GM23338 (cell line): ENCODE results near the gene DDC. TPM values are rescaled to one million over a fixed set of nuclear protein-coding genes. Genes with fewer than 3 reads are reported as not detected.

Experiments
- ATAC-seq: fragments of 200-7000 bp; cut with Tn5 transposase; 3 replicates; pipeline ENCODE4 v1.9.1; 2020
- DNase-seq: peaks from one replicate; pipeline ENCODE4 v3.0.0-alpha.2; 2015; ENCODE audit warnings: low spot score
- H2AFZ ChIP-seq: fragments of 200-600 bp; sonication (generic); 2 replicates; pipeline ENCODE4 v1.8.0; 2016; ENCODE audit warnings: antibody characterized with exemption, mild to moderate bottlenecking, moderate library complexity
- H3F3A ChIP-seq: fragments of 200-600 bp; sonication (generic); replicated peaks from 2 replicates; pipeline ENCODE4 v1.8.0; 2017; ENCODE audit warnings: antibody characterized with exemption, mixed run types, low read depth
- H3K27ac ChIP-seq: fragments of 200-600 bp; sonication (generic); 2 replicates; pipeline ENCODE4 v1.6.1; 2016; ENCODE audit warnings: low read depth
- H3K27me3 ChIP-seq: fragments of 200-600 bp; sonication (generic); 2 replicates; pipeline ENCODE4 v1.8.0; 2016; ENCODE audit warnings: mild to moderate bottlenecking, mixed run types, moderate library complexity; ENCODE audit not compliant: insufficient read depth
- H3K36me3 ChIP-seq: fragments of 200-600 bp; sonication (generic); 2 replicates; pipeline ENCODE4 v1.8.0; 2016; ENCODE audit warnings: mild to moderate bottlenecking; ENCODE audit not compliant: insufficient read depth
- H3K4me1 ChIP-seq: fragments of 200-600 bp; sonication (generic); 2 replicates; pipeline ENCODE4 v1.8.0; 2016; ENCODE audit warnings: mild to moderate bottlenecking, moderate library complexity; ENCODE audit not compliant: insufficient read depth
- H3K4me2 ChIP-seq: fragments of 200-600 bp; sonication (generic); 2 replicates; pipeline ENCODE4 v1.7.1; 2017; ENCODE audit warnings: mixed run types
- H3K4me3 ChIP-seq: fragments of 200-600 bp; sonication (generic); 2 replicates; pipeline ENCODE4 v1.6.1; 2016; ENCODE audit warnings: mixed run types
- H3K79me2 ChIP-seq: fragments of 200-600 bp; sonication (generic); replicated peaks from 2 replicates; pipeline ENCODE4 v1.8.0; 2017; ENCODE audit warnings: mild to moderate bottlenecking; ENCODE audit not compliant: insufficient read depth
- H3K9me2 ChIP-seq: fragments of 200-600 bp; sonication (generic); 2 replicates; pipeline ENCODE4 v1.8.0; 2017; ENCODE audit not compliant: insufficient read depth
- H4K20me1 ChIP-seq: fragments of 200-600 bp; sonication (generic); replicated peaks from 2 replicates; pipeline ENCODE4 v1.8.0; 2017; ENCODE audit warnings: mild to moderate bottlenecking; ENCODE audit not compliant: insufficient read depth
- H3K27ac Mint-ChIP-seq: 2 replicates; pipeline ENCODE4 v1.8.0; 2020; ENCODE audit warnings: inconsistent platforms, mild to moderate bottlenecking, moderate library complexity, mixed read lengths
- H3K27me3 Mint-ChIP-seq: 3 replicates; pipeline ENCODE4 v1.8.0; 2022; ENCODE audit warnings: low read depth, mild to moderate bottlenecking, moderate library complexity, mixed read lengths, inconsistent platforms; ENCODE audit not compliant: insufficient read depth, poor library complexity
- H3K36me3 Mint-ChIP-seq: 3 replicates; pipeline ENCODE4 v1.8.0; 2021; ENCODE audit warnings: low read depth, mild to moderate bottlenecking, inconsistent platforms, moderate library complexity, mixed read lengths
- H3K4me1 Mint-ChIP-seq: 3 replicates; pipeline ENCODE4 v1.8.0; 2020; ENCODE audit warnings: mild to moderate bottlenecking, inconsistent platforms, mixed read lengths
- H3K4me3 Mint-ChIP-seq: 3 replicates; pipeline ENCODE4 v1.8.0; 2021; ENCODE audit warnings: moderate library complexity, mild to moderate bottlenecking, inconsistent platforms, mixed read lengths
- H3K9me3 Mint-ChIP-seq: 3 replicates; pipeline ENCODE4 v1.8.0; 2020; ENCODE audit warnings: moderate library complexity, mild to moderate bottlenecking, inconsistent platforms, mixed read lengths
- CREB1 ChIP-seq: fragments of 250-450 bp; sonication (Bioruptor Pico); IDR thresholded peaks from 2 replicates; pipeline ENCODE4 v1.5.0; 2020; ENCODE audit warnings: low read depth, mild to moderate bottlenecking, moderate library complexity
- EZH2 ChIP-seq: fragments of 200-600 bp; sonication (generic); IDR thresholded peaks from one replicate; pipeline ENCODE4 v1.8.0; 2017; ENCODE audit warnings: antibody characterized with exemption, mild to moderate bottlenecking, low read depth; ENCODE audit not compliant: unreplicated experiment
- JUNB ChIP-seq: IDR thresholded peaks from one replicate; pipeline ENCODE4 v1.6.1; 2016; ENCODE audit warnings: antibody characterized with exemption; ENCODE audit not compliant: unreplicated experiment
- NANOG ChIP-seq: IDR thresholded peaks from 2 replicates; pipeline ENCODE4 v1.6.1; 2016; ENCODE audit warnings: antibody characterized with exemption, borderline replicate concordance
- POLR2AphosphoS5 ChIP-seq: IDR thresholded peaks from 2 replicates; pipeline ENCODE4 v1.6.1; 2016; ENCODE audit warnings: antibody characterized with exemption, low read depth
- STAT1 ChIP-seq: IDR thresholded peaks from one replicate; pipeline ENCODE4 v1.6.1; 2016; ENCODE audit warnings: antibody characterized with exemption; ENCODE audit not compliant: unreplicated experiment
- ZNF114 ChIP-seq: fragments of 250-450 bp; sonication (Bioruptor Pico); IDR thresholded peaks from 2 replicates; pipeline ENCODE4 v1.5.0; 2020; ENCODE audit warnings: mild to moderate bottlenecking, moderate library complexity
- ZNF462 ChIP-seq: fragments of 250-450 bp; sonication (Bioruptor Pico); IDR thresholded peaks from 2 replicates; pipeline ENCODE4 v1.5.0; 2020; ENCODE audit warnings: mild to moderate bottlenecking, moderate library complexity
- polyA plus RNA-seq: library from polyadenylated mRNA; unstranded; fragments of >200 nt; fragmentation: Nextera tagmentation; extraction: Ambion mirVana; gene quantifications from 2 replicates; pipeline ENCODE4 v1.2.1, GENCODE V29; 2016
- total RNA-seq: library from RNA; depleted of rRNA; stranded (reverse); fragments of >200 nt; shearing (Covaris generic); gene quantifications from 2 replicates; pipeline ENCODE4 v1.2.3, GENCODE V29; 2014
- TF ChIP-seq, protein P1 (sequence below), 2 experiments: fragments of 200-600 bp in 1 of 2; sonication (generic) in 1 of 2; conservative IDR thresholded peaks; 2 replicates each; pipeline versions ENCODE4 v1.5.1 to v1.6.1; 2016 to 2017; ENCODE audit warnings: antibody characterized with exemption in 2 of 2, low read depth in 2 of 2, mild to moderate bottlenecking in 2 of 2, moderate library complexity in 1 of 2
- TF ChIP-seq, protein P2 (sequence below): IDR thresholded peaks from 2 replicates; pipeline ENCODE4 v1.6.1; 2016; ENCODE audit warnings: antibody characterized with exemption
- TF ChIP-seq, protein P3 (sequence below): IDR thresholded peaks from one replicate; pipeline ENCODE4 v1.6.1; 2018; ENCODE audit warnings: antibody characterized with exemption; ENCODE audit not compliant: unreplicated experiment

The DDC gene
- total and polyA plus RNA-seq, 2 experiments from 2014 or later = not detected

DNA sequence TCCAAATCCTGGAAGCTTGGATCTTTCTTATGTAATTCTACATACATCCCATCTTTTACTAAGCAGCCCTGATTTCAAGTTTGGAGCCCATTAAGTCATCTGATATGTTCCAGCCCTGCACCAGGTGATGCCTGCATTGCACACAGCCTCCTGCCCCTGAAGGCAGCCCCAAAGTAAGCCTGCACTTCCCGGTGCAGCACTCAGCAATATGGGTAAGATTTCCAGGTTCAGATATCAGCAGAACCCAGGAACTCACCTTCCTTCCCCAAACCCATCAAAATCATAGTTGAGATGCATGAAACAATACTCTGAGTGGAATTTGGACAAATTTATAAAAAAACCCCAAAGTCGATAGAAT is 333 bp upstream of the DDC start:
- TF ChIP-seq ZNF462 (CRISPR knock-in tag) (no peak), STAT1 (no peak), JUNB (no peak), EZH2 (no peak), POLR2AphosphoS5 (no peak), ZNF114 (CRISPR knock-in tag) (no peak), NANOG (no peak), CREB1 (CRISPR knock-in tag) (no peak)
- TF ChIP-seq, protein P1, sequence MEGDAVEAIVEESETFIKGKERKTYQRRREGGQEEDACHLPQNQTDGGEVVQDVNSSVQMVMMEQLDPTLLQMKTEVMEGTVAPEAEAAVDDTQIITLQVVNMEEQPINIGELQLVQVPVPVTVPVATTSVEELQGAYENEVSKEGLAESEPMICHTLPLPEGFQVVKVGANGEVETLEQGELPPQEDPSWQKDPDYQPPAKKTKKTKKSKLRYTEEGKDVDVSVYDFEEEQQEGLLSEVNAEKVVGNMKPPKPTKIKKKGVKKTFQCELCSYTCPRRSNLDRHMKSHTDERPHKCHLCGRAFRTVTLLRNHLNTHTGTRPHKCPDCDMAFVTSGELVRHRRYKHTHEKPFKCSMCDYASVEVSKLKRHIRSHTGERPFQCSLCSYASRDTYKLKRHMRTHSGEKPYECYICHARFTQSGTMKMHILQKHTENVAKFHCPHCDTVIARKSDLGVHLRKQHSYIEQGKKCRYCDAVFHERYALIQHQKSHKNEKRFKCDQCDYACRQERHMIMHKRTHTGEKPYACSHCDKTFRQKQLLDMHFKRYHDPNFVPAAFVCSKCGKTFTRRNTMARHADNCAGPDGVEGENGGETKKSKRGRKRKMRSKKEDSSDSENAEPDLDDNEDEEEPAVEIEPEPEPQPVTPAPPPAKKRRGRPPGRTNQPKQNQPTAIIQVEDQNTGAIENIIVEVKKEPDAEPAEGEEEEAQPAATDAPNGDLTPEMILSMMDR (conservative IDR thresholded peaks at IDR 0.05; ENCODE audit: low read depth in 2 of 2) = no peak
- TF ChIP-seq, protein P2, sequence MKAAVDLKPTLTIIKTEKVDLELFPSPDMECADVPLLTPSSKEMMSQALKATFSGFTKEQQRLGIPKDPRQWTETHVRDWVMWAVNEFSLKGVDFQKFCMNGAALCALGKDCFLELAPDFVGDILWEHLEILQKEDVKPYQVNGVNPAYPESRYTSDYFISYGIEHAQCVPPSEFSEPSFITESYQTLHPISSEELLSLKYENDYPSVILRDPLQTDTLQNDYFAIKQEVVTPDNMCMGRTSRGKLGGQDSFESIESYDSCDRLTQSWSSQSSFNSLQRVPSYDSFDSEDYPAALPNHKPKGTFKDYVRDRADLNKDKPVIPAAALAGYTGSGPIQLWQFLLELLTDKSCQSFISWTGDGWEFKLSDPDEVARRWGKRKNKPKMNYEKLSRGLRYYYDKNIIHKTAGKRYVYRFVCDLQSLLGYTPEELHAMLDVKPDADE = no peak
- TF ChIP-seq, protein P3, sequence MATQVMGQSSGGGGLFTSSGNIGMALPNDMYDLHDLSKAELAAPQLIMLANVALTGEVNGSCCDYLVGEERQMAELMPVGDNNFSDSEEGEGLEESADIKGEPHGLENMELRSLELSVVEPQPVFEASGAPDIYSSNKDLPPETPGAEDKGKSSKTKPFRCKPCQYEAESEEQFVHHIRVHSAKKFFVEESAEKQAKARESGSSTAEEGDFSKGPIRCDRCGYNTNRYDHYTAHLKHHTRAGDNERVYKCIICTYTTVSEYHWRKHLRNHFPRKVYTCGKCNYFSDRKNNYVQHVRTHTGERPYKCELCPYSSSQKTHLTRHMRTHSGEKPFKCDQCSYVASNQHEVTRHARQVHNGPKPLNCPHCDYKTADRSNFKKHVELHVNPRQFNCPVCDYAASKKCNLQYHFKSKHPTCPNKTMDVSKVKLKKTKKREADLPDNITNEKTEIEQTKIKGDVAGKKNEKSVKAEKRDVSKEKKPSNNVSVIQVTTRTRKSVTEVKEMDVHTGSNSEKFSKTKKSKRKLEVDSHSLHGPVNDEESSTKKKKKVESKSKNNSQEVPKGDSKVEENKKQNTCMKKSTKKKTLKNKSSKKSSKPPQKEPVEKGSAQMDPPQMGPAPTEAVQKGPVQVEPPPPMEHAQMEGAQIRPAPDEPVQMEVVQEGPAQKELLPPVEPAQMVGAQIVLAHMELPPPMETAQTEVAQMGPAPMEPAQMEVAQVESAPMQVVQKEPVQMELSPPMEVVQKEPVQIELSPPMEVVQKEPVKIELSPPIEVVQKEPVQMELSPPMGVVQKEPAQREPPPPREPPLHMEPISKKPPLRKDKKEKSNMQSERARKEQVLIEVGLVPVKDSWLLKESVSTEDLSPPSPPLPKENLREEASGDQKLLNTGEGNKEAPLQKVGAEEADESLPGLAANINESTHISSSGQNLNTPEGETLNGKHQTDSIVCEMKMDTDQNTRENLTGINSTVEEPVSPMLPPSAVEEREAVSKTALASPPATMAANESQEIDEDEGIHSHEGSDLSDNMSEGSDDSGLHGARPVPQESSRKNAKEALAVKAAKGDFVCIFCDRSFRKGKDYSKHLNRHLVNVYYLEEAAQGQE = no peak
- no peaks in the 10 kb centered on the region for H3K36me3 ChIP-seq
- no peak overlapping the region for H3K27ac Mint-ChIP-seq
- H3K27me3 ChIP-seq = no peaks in the 10 kb centered on the region
- no peak overlapping the region for H3K27ac ChIP-seq
- H3K36me3 Mint-ChIP-seq = peaks cover 10% of the 10 kb centered on the region
- H3K4me3 Mint-ChIP-seq = no peak overlapping the region
- DNase-seq (no peak), ATAC-seq (no peak)
- H3K4me3 ChIP-seq = no peak overlapping the region
- no peaks in the 10 kb centered on the region for H3K79me2 ChIP-seq
- H3K27me3 Mint-ChIP-seq = peaks cover 3% of the 10 kb centered on the region
- H3K4me2 ChIP-seq = no peak overlapping the region
- no peaks in the 10 kb centered on the region for H3F3A ChIP-seq
- H2AFZ ChIP-seq = no peak overlapping the region
- H4K20me1 ChIP-seq = no peaks in the 10 kb centered on the region
- H3K4me1 ChIP-seq = no peaks in the 10 kb centered on the region
- no peaks in the 10 kb centered on the region; the same call in 1 of the 2 replicates for H3K9me2 ChIP-seq
- H3K9me3 Mint-ChIP-seq = peaks cover 14% of the 10 kb centered on the region
- peaks cover 4% of the 10 kb centered on the region; the same call in 2 of the 3 replicates for H3K4me1 Mint-ChIP-seq
